Ovary (tissue), 3 donors: ENCODE data around the gene THEM4.

Source experiments
- CTCF ChIP-seq, 3 donors: fragments of 450-650 bp in 2 of 3; fragments of 200-600 bp in 1 of 3; IDR thresholded peaks; one replicate each; pipeline versions ENCODE4 v1.5.1 to v1.8.0; 2016 to 2022; ENCODE audit warnings: antibody characterized with exemption in 3 of 3, mild to moderate bottlenecking in 1 of 3
- EP300 ChIP-seq: sonication (generic); formaldehyde crosslinking; IDR thresholded peaks from one replicate; pipeline ENCODE4 v1.6.1; 2017; ENCODE audit warnings: antibody characterized with exemption
- donor health status: DM: no; HTN: no; CAD: no.

- TF ChIP-seq CTCF (IDR thresholded peaks at IDR 0.05) (no peak), EP300 (no peak)
Measured at GRCh38 chr1:151948506-151948905, 39.2 kb upstream of the THEM4 start.
